Aorta (tissue), 5 donors: Measurements from ENCODE around the gene NDUFC2. TPM values are rescaled to one million over a fixed set of nuclear protein-coding genes. Genes with fewer than 3 reads are reported as not detected.

ENCODE experiments used
- ATAC-seq: fragments of 200-7000 bp; cut with Tn5 transposase; one replicate; pipeline ENCODE4 v1.9.1; 2022; ENCODE audit warnings: moderate library complexity; ENCODE audit not compliant: low FRiP score
- DNase-seq, 2 donors: peaks; one replicate each; pipeline ENCODE4 v3.0.0-alpha.2; 2020
- H3K27ac ChIP-seq, 2 donors: one replicate each; pipeline ENCODE4 v1.5.1; 2013; ENCODE audit warnings: low read length in 2 of 2, mild to moderate bottlenecking in 2 of 2, moderate library complexity in 2 of 2, control low read depth in 1 of 2, inconsistent platforms in 1 of 2, low read depth in 1 of 2
- H3K27me3 ChIP-seq, 2 donors: one replicate each; pipeline ENCODE4 v1.6.1; 2013; ENCODE audit warnings: control low read depth in 1 of 2, low read length in 1 of 2, mild to moderate bottlenecking in 1 of 2, moderate library complexity in 1 of 2; ENCODE audit not compliant: insufficient read depth in 2 of 2, control insufficient read depth in 1 of 2
- H3K36me3 ChIP-seq, 2 donors: one replicate each; pipeline ENCODE4 v1.6.1; 2013; ENCODE audit warnings: control low read depth in 1 of 2, low read length in 1 of 2, mild to moderate bottlenecking in 1 of 2; ENCODE audit not compliant: insufficient read depth in 2 of 2, control insufficient read depth in 1 of 2
- H3K4me1 ChIP-seq, 2 donors: one replicate each; pipeline ENCODE4 v1.6.1; 2013; ENCODE audit warnings: low read length in 2 of 2, control low read depth in 1 of 2, mild to moderate bottlenecking in 1 of 2, moderate library complexity in 1 of 2; ENCODE audit not compliant: insufficient read depth in 2 of 2, control insufficient read depth in 1 of 2
- H3K4me3 ChIP-seq, 2 donors: one replicate each; pipeline ENCODE4 v1.5.1; 2013; ENCODE audit warnings: low read length in 2 of 2, control low read depth in 1 of 2, mild to moderate bottlenecking in 1 of 2
- H3K9me3 ChIP-seq: one replicate; pipeline ENCODE4 v1.6.1; 2013; ENCODE audit warnings: mild to moderate bottlenecking, low read length; ENCODE audit not compliant: control insufficient read depth
- WGBS, 2 donors: extraction: QIAGEN DNeasy Blood & Tissue Kit; methylation state at CpG; one replicate each; pipeline ENCODE4 v1.1.7; 2013; 5-methylcytosine and 5-hydroxymethylcytosine counted together
- intact Hi-C, 2 donors: fragments of 100-400 bp; cut with DNase I; formaldehyde crosslinking; loops; one replicate each; pipeline versions ENCODE4 v1.14.2 to v1.15.0; 2022
- polyA plus RNA-seq, 2 donors: library from polyadenylated mRNA; stranded (reverse); fragments of 200-250 nt; gene quantifications; one replicate each; pipeline ENCODE4 v1.2.3, GENCODE V29; 2013
- total RNA-seq, 2 donors: library from RNA; stranded (reverse); fragmentation: NEBNext Ultra II Directional; extraction: Animal tissue kit (Norgen Biotek cat#: 25700); gene quantifications; one replicate each; pipeline ENCODE4 v1.2.1, GENCODE V29; 2021
- donor health status: healthy with polysubstance abuse.
- donor health status: Bipolar disorder and iron deficiency.
- donor health status: DM: no; HTN: no; CAD: no.
- donor health status: DM: no; HTN: no; CAD: no.
- donor health status: DM: yes; HTN: yes; CAD: no.

The NDUFC2 gene
- total and polyA plus RNA-seq, 4 donors, result 105 to 174 (median 146) TPM

DNA sequence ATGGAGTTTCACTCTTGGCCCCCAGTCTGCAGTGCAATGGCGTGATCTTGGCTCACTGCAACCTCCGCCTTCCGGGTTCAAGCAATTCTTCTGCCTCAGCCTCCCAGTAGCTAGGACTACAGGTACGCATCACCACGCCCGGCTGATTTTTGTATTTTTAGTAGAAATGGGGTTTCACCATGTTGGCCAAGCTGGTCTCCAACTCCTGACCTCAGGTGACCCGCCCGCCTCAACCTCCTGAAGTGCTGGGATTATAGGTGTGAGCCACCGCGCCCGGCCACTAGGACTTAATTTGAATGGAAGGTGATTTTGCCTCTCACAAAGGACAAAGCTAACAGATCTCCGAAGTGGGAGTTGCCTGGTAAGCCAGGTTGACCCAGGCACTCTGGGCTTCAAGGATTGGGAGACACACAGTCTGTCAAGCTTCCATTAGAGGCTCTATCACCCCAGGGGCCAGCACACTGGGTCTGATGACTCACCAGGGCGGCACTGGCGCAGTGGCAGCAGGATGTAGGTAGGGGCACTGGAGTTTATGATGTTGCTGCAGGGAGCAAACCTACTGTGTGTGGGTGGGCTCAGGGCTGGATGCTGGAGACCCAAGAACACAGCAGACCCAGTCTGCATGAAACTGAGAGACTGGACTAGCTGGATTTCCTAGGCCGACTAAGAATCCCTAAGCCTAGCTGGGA is 38.8 kb downstream of the NDUFC2 start:
- Histone ChIP-seq H3K4me3 (no peak overlapping the region), H3K27me3 (no peaks in the 10 kb centered on the region), H3K27ac (peak overlapping the region in 1 of 2 donors; percentile 15), H3K9me3 (no peaks in the 10 kb centered on the region), H3K36me3 (no peaks in the 10 kb centered on the region), H3K4me1 (no peaks in the 10 kb centered on the region)
- ATAC-seq (no peak), DNase-seq (no peak)
- intact Hi-C loops, result loop anchor here in 1 of 2 donors (5.0 kb wide), 1 partner anchor 44 kb away; no protein-coding TSS in a partner anchor
- WGBS, 2 donors, result 88 to 96% methylated on average over 15 of the region's 15 CpGs

DNA sequence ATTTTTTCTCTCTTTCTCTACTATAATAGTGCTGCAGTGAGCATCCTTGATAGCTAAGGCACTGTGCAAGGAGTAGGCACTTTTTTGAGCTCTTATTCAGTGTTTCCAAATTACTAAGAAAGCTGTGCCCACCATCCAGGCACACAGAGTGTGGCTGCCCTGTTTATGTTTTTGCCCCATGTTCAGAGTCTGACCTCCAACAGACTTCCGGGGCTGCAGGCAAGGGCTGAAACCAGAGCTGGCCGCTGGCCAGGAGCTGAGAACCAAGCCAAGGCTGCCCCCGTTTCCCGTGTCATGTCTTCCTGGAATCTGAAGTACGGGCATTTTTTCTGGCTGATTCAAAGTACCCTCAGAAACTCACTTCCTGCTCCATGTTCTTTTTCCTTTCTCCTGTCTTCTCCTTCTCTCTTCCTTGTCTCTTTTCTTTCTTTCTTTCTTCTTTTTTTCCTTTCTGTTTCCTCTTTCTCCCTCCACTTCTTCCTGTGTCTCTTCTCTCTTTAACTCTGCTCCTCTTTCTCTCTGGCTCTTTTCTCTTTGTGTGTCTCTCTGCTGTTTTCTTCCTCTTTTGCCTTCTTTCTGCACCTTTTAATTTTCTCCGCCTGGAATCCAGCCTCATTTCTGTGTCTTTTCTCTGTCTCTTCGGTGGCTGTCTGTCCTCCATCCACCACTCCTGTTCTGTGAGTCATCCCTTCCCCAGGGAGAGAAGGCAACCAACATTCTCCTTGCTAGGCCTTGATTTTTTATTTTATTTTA is 39.6 kb downstream of the NDUFC2 start:
- no peaks in the 10 kb centered on the region for H3K9me3 ChIP-seq
- DNase-seq (peak; percentile 88 to 93), ATAC-seq (peak; percentile 62)
- intact Hi-C loops, result loop anchor here in 1 of 2 donors (5.0 kb wide), 1 partner anchor 43 kb away; no protein-coding TSS in a partner anchor
- H3K4me3 ChIP-seq, result no peak overlapping the region
- 14 to 17% methylated on average over 7 of the region's 7 CpGs for WGBS, 2 donors
- H3K27me3 ChIP-seq, result no peaks in the 10 kb centered on the region
- peak overlapping the region in 1 of 2 donors; percentile 85 for H3K27ac ChIP-seq
- no peaks in the 10 kb centered on the region for H3K4me1 ChIP-seq
- no peaks in the 10 kb centered on the region for H3K36me3 ChIP-seq

DNA sequence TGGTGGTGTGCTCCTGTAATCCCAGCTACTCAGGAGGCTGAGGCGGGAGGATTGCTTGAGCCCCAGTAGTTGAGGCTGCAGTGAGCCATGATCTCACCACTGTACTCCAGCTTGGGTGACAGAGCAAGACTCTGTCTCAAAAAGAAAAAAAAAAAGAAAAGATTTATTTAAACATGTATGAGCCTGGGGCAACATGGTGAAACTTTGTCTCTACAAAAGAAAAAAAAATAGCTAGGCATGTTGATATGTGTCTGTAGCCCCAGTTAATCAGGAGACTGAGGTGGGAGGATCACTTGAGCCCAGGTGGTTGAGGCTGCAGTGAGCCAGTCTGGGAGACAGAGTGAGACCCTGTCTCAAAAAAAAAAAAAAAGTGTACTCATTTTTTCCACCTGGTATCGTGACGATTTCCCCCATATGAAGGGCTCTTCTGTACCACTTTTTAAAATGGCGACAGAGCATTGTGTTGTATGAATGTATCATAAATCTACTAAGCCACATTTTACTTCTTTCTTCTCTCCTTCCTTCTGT is 40.2 kb downstream of the NDUFC2 start:
- ATAC-seq (no peak), DNase-seq (no peak)
- H3K36me3 ChIP-seq, result no peaks in the 10 kb centered on the region
- H3K4me3 ChIP-seq, result no peak overlapping the region
- H3K4me1 ChIP-seq, result no peaks in the 10 kb centered on the region
- intact Hi-C loops, result no loop called here
- no peak overlapping the region for H3K27ac ChIP-seq
- no peaks in the 10 kb centered on the region for H3K27me3 ChIP-seq
- WGBS, 2 donors, result 93 to 95% methylated on average over 4 of the region's 4 CpGs
- no peaks in the 10 kb centered on the region for H3K9me3 ChIP-seq

DNA sequence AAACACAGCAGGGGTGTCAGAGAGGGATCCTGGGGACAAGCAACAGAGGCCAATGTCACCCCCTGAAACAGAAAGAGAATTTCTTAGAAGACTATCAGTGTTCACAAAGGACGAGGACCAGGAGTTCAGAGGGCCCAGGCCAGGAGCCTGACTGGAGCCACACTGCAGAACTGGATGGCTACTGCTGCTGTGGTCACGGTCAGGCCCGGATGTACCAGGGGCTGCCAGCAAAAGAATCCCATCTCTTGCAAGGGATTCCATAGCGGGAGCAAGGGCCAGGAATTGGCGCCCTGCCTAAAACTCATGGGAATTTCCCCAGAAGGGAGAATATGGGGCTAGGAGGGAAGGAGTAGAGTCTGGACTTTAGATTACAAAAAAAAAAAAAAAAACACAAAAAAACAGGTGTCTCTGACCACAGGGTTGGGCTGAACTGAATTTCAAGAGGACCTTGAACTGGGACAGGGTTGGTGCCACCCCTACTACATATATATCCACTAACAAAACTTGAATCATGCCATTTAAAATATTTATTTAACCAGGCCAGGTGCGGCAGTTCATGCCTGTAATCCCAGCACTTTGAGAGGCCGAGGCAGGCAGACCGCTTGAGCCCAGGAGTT is 40.9 kb downstream of the NDUFC2 start:
- Histone ChIP-seq H3K27ac (no peak overlapping the region), H3K36me3 (no peaks in the 10 kb centered on the region), H3K9me3 (no peaks in the 10 kb centered on the region), H3K27me3 (no peaks in the 10 kb centered on the region), H3K4me1 (no peaks in the 10 kb centered on the region), H3K4me3 (no peak overlapping the region)
- 85 to 88% methylated on average over 8 of the region's 8 CpGs for whole genome bisulfite sequencing, 2 donors
- DNase-seq (no peak), ATAC-seq (no peak)
- intact Hi-C loops, result no loop called here

DNA sequence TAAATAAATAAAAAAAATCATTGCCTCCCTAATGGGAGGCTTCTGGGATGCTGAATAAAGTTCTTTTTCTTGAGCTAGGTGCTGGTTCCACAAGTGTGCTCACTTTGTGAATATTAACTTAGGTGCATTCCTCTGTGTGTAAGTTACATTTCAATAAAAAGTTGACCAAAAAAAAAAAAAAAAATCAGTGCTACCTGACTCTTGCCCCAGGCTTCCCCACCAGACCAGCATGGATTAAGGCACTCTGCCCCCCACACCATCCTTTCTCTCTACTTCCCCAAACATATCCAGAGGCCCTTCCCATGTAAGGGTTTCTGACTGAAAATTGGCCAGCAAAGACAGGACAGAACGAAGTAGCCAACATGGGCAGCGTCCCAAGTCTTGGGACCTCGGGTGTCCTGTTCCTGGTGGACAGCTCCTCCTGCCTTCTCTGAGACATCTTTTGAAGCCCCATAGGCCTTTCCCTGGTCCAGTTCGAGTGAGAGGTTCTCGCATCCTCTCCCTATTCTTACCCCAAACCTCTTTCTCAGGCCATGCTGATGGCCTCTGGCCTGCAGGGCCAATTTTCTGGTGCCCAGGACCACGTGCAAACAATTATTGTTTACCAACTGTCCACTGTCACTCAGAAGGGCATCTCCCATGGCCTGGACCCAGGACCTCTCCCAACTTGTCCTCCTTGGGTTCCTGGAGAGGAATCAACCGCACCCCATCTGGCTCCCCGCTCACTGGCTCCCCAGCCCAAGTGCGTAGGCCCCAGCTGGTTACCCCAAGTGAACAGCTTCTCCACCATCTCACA is 41.6 kb downstream of the NDUFC2 start:
- no peaks in the 10 kb centered on the region for H3K9me3 ChIP-seq
- no peaks in the 10 kb centered on the region for H3K36me3 ChIP-seq
- intact Hi-C loops, result no loop called here
- H3K27ac ChIP-seq, result no peak overlapping the region
- no peak overlapping the region for H3K4me3 ChIP-seq
- H3K27me3 ChIP-seq, result no peaks in the 10 kb centered on the region
- ATAC-seq (no peak), DNase-seq (no peak)
- WGBS, 2 donors, result 87% methylated on average over 9 of the region's 9 CpGs
- no peaks in the 10 kb centered on the region for H3K4me1 ChIP-seq

DNA sequence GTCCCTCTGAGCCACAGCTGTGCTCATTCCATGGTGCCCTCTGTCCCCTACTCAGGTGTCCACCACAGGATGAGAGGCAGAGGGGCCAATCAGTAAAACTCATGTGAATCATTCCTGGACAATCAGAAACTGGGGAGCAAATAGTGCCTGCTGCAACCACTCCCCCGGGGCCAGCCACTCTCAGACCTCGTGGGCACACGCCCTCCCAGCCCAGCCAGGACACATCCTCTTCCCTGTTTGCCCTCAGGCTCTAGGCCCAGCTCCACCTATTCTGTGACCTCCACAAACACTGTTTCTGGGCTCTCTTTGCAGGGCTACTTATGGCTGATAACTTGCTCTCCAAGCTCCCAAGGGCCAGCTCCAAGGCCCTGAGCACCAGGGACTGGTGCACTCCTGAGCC is 42.6 kb downstream of the NDUFC2 start:
- intact Hi-C loops, result no loop called here
- H3K4me3 ChIP-seq, result no peak overlapping the region
- ATAC-seq (no peak), DNase-seq (no peak)
- no peaks in the 10 kb centered on the region for H3K27me3 ChIP-seq
- no peaks in the 10 kb centered on the region for H3K4me1 ChIP-seq
- H3K9me3 ChIP-seq, result no peaks in the 10 kb centered on the region
- WGBS, 2 donors, result 74 to 78% methylated on average over 3 of the region's 3 CpGs
- H3K27ac ChIP-seq, result no peak overlapping the region
- H3K36me3 ChIP-seq, result no peaks in the 10 kb centered on the region

DNA sequence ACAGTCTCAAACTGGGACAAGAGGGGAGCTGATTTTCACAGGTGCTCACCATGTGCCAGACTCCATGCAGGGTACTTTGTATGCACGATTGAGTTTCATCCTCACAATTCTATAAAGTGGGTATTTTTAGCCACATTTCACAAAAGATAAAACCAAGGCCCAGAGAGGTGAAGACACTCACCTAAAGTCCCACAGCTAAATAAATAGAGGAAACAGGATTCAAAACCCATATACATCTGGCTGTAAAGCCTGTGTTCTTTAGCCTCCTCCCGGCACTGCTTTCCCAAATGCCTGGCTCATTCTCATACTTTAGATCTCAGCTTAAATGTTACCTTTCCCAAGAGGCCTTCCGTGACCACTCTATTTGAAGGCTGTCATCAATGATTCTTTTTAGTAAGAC is 43.3 kb downstream of the NDUFC2 start:
- Histone ChIP-seq H3K4me3 (no peak overlapping the region), H3K9me3 (no peaks in the 10 kb centered on the region), H3K27me3 (no peaks in the 10 kb centered on the region), H3K27ac (no peak overlapping the region), H3K4me1 (no peaks in the 10 kb centered on the region), H3K36me3 (no peaks in the 10 kb centered on the region)
- ATAC-seq, result no peak
- WGBS, 2 donors, result 95 to 97% methylated on average over 3 of the region's 3 CpGs
- intact Hi-C loops, result no loop called here
- DNase-seq, result no peak

DNA sequence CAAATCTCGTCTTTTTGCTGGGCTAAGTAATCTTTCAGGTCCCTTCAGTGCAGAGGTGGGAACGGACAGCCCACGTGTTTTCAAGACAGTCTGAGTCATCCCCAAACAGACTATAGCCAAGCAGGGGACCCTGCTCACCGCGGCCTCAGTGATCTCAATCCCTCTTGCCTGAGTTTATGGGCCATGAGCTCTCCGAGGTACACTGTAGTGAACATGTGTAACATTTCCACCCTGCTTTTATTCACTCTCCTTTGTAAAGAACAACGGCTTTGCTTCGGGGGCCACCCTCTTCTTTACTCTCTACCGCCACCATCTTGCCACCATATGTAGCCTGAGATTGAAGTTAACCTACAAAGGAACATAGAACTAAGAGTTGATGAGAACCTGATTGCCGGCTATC is 45.0 kb downstream of the NDUFC2 start:
- Histone ChIP-seq H3K36me3 (no peaks in the 10 kb centered on the region), H3K27me3 (no peaks in the 10 kb centered on the region), H3K4me1 (no peaks in the 10 kb centered on the region), H3K9me3 (no peaks in the 10 kb centered on the region), H3K4me3 (no peak overlapping the region), H3K27ac (no peak overlapping the region)
- no peak for ATAC-seq
- DNase-seq, result no peak
- 80 to 85% methylated on average over 10 of the region's 10 CpGs for WGBS, 2 donors
- intact Hi-C loops, result no loop called here
